NCI-H226 (cell line): ENCODE measurements around the gene DYNC1H1.

Source experiments
- DNase-seq: peaks from one replicate; pipeline ENCODE4 v3.0.0-alpha.2; 2015

Gene DYNC1H1

GRCh38 chr14:102005336-102005735 is 41.0 kb downstream of the DYNC1H1 start:
- no peak for DNase-seq

- no peak for DNase-seq
Measured at GRCh38 chr14:102007916-102008418, 43.6 kb downstream of the DYNC1H1 start.

GRCh38 chr14:102008891-102009290 is 44.5 kb downstream of the DYNC1H1 start:
- no peak for DNase-seq

- DNase-seq: no peak
Measured at GRCh38 chr14:102011631-102012030, 47.3 kb downstream of the DYNC1H1 start.

DNA sequence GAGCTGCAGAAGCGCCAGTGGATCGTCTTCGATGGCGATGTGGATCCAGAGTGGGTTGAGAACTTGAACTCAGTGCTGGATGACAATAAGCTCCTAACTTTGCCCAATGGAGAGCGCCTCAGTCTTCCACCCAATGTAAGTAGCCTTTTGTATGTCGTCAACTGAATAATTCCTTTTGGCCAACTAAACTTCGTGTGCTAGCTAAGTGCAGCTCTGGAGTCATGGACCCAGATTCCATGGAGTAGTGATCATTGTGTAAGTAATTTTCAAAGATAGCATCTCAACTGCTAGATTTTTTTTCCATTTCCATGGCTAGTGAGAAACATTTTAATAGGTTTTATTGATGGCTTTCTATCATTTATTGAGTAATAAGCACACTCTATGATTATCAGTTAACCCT is 48.0 kb downstream of the DYNC1H1 start:
- DNase-seq: no peak

DNA sequence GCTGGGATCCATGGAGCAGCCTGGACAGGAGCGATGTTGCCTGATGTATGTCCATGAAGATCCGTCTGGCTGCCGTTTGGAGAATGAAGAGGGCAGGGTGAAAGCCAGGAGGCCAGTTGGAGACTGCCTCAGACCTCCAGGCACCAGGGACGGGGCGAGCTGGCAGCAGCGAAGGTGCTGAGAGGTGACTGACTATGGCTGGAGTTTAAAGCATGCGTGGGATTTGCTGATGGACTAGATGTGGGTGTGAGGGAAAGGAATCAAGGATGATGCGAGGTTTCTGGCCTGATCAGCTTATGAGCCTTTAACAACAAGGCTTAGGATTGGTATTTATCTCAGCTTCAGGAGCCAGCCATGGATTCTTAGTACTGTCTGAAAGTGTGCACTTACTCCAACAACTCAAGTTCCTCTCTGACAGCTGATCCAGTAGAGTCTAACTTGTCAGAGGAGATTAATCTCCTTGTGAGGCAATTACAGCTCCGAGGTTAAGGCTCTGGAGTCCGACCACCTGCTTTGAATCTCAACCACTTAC is 49.4 kb downstream of the DYNC1H1 start:
- DNase-seq: no peak

GRCh38 chr14:102015045-102015685 is 50.8 kb downstream of the DYNC1H1 start:
- no peak for DNase-seq

GRCh38 chr14:102015771-102016170 is 51.4 kb downstream of the DYNC1H1 start:
- no peak for DNase-seq

DNA sequence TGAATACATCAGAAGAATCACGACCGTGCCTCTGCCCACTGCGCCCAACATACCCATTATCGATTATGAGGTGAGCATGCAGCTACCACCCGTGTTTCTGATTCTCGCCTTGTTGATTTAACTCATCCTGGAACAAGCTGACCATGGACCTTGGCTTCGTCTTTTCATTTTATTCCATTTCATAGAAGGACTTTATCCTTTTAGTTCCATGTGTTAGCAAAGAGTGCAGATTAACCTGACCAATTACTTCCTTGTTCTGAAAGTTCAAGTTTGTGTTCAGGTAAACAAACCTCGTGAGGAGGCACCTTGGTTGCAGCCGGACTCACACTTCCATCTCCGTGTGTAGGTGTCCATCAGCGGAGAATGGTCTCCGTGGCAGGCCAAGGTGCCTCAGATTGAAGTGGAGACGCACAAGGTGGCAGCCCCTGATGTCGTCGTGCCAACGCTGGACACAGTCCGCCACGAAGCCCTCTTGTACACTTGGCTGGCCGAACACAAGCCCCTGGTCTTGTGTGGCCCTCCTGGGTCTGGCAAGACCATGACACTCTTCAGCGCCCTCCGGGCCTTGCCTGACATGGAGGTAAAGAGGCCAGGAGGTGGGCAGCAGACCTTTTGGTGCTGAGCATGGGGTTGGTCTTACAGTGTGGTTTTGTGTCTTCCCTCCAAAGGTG is 52.2 kb downstream of the DYNC1H1 start:
- DNase-seq: no peak

GRCh38 chr14:102018251-102018650 is 53.9 kb downstream of the DYNC1H1 start:
- no peak for DNase-seq

- DNase-seq: no peak
Measured at GRCh38 chr14:102019006-102019540, 54.7 kb downstream of the DYNC1H1 start.

GRCh38 chr14:102020058-102020971 is 55.9 kb downstream of the DYNC1H1 start:
- no peak for DNase-seq

- no peak for DNase-seq
Measured at GRCh38 chr14:102026934-102027333, 62.6 kb downstream of the DYNC1H1 start.

GRCh38 chr14:102027951-102028350 is 63.6 kb downstream of the DYNC1H1 start:
- no peak for DNase-seq

DNA sequence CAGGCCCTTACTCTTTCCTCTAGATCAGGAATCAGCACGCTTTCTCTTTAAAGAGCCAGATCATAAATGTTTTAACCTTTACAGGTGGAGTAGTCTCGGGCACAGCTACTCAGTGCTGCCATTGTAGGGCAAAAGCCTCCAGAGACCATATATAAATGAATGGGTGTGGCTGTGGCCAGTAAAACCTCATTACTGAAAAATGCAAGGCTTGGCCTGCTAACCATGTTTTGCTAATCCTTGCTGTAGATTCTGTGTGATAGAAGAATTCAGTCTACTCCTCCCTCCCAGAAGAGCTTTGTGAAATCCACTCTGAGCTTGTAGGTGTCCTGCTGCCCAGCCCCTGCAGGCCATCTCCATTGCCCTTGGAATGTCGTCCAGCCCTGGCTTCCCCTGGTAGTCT is 64.4 kb downstream of the DYNC1H1 start:
- DNase-seq: peak; percentile 70

DNA sequence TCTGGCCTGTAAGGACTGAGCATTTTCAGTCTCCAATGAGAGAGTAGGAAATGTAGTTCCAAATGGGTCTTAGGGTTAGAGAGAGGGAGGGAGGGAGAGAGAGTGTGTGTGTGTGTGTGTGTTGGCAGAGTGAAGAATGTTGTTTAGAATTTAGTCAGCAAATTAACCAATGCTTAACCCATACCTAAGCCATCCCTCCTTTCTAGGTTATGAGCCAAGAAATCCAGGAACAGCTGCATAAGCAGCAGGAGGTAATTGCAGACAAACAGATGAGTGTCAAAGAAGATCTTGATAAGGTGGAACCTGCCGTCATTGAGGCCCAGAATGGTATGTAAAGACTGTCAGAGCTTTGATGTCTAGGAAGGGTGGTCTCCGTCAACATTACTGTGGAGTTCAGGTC is 65.6 kb downstream of the DYNC1H1 start:
- peak; percentile 63 for DNase-seq

DNA sequence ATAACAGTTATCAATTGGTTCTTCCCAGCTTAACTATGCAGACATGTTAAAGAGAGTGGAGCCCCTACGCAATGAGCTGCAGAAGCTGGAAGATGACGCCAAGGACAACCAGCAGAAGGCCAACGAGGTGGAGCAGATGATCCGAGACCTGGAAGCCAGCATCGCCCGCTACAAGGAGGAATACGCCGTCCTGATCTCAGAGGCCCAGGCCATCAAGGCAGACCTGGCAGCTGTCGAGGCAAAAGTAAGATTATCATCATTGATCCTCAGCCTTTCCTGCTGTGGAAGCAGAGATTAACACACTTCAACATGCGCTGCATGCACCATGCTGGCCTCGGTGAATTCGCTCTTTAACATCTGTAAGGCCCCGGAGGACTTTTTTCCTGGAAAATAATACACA is 68.9 kb downstream of the DYNC1H1 start:
- no peak for DNase-seq

DNA sequence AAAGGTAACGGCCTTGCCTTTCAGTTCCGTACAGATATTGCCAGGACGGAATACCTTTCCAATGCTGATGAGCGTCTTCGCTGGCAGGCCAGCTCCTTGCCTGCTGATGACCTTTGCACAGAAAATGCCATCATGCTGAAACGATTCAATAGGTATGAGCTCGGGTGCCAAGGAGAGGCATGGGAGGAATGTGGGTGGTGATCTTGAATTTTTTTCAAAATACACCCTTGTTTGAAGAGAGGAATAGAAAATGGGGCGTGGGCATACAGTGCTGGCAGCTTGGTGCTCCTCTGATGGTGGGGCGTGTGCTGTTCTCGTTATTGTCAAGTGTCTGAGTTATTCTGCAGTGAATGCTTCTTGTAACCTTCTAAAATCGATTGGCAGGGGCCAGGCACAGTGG is 69.9 kb downstream of the DYNC1H1 start:
- DNase-seq: no peak

- no peak for DNase-seq
Measured at GRCh38 chr14:102035914-102036313, 71.5 kb downstream of the DYNC1H1 start.

DNA sequence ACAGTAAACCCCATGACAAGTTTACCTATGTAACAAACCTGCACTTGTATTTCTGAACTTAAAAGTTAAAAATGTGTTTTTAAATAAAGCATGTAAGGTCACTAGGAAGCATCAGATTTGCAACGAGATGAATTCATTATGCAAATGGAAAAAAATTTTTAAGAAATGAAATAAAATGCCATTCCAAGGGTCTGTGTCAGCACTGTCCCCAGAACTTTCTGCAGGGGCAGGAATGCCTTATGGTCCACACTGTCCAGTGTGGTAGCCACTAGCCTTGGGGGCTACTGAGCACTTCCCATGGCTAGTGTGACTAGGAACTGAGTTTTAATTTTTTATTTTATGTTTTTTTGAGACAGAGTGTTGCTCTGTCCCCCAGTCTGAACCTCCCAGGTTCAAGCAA is 73.3 kb downstream of the DYNC1H1 start:
- no peak for DNase-seq

DNA sequence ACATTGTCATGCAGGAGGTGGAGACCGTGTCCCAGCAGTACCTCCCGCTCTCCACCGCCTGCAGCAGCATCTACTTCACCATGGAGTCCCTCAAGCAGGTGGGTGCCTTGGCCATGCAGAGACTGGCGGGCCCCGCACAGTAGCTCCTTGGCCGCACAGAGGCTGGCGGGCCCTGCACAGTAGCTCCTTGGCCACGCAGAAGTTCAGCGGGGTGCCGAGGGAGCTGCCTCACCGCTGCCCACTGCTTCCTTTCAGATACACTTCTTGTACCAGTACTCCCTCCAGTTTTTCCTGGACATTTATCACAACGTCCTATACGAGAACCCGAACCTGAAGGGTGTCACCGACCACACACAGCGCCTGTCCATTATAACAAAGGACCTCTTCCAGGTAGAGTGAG is 74.8 kb downstream of the DYNC1H1 start:
- no peak for DNase-seq

GRCh38 chr14:102040153-102040552 is 75.8 kb downstream of the DYNC1H1 start:
- DNase-seq: no peak

GRCh38 chr14:102042699-102043098 is 78.3 kb downstream of the DYNC1H1 start:
- no peak for DNase-seq
